HG03280 (cell line): Measurements from ENCODE around the gene TUSC2.
"Not testable (repeated sequence)": the region's sequence is repeated elsewhere in the genome, so short reads cannot be mapped to it uniquely, and the experiment has no call there.

Experiments used
- ATAC-seq: cut with Tn5 transposase; IDR thresholded peaks from one replicate; pipeline ENCODE4 v1.9.1; 2021; ENCODE audit warnings: mild to moderate bottlenecking, moderate library complexity; ENCODE audit not compliant: unreplicated experiment

The TUSC2 gene

DNA sequence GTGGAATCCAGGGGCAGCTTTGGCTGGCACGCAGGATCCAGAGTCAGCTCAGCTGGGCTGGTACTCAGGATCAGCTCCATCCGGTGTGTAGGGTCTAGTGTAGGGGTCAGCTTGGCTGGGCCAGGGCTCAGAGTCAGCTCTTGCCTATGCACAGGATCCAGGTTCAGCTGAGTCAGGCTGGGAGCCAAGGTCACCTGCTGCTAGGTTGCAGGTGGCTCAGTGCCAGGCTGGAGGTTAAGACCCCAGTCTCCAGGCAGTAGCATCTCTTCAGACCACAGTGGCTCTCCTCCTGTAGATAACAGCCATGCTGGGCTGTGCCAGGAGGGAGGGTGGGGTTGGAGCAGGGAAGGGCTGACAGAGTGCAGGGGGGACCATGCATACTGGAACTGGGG, 30.6 kb downstream of the TUSC2 start:
- ATAC-seq: no peak

DNA sequence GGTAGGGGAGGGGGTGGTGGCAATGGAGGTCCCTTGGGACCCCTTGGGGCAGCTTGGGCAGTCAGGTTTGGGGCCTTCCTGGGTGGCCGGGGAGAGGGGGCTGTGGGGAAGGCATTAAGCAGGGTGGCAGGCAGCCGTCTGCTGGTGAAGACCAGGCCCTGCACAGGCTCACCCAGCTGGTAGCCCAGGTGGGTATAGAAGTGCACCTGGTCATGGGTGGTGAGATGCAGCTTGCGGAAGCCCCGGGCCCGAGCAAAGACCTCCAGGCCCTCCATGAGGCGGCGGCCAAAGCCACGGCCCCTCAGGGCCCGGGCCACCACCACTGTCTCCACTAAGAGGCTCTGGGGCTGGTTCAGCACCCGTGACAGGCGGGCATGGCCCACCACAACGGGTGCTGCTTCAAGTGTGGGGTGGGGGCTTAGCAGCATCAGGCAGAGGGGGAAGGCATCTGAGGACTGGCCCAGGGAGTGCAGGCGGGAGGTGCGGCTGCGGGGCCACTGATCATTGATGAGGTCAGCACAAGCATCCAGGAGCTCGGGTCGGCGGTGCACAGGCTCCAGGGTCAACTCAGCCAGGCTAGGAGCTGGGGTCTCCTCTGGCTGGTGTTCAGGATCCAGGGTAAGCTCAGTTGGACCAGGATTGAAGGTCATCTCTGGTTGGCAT, 31.2 kb downstream of the TUSC2 start:
- ATAC-seq: no peak

GRCh38 chr3:50295553-50296431, 32.2 kb downstream of the TUSC2 start:
- ATAC-seq: no peak

DNA sequence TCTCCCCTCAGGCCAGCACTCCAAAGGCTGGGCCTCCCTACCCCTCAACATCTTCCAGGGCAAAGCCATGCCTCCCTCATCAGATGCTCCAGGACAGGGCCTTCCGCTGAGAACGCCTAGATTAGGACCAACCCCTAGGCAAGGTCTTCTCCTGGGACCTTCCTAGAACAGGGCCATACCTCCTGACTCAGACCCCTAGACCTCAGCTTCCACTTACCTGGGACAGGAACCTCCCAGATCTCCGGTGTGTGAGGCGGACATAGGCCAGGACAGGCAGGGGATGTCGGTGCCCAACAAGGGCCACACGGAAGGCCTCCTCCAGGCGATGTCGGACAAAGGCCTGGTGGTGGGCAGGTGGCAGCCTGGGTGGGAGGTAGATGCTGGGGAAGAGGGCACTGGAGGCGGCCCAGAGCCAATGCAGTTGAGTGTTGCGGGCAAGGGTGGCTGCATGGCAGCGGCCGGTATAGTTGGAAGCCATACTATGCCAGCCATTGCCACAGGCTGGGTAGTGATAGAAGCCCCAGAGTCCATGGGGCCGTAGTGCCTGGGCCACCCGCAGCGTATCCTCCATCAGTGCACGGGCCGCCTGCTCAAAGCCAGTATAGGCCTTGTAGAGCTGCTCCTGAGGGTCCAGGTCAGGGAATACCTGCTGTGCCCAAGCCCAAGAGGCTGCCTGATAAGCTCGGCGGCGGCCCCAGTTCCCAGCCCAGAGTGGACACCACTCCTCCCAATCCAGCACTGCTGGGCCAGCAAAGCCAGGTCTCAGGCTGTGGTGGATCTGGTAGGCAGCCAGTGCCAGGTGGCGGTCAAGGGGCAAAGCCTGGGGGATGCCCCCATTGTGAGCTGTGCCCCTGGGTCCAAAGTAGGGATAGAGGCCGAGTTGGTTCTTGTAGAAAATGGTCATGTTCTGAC, 33.3 kb downstream of the TUSC2 start:
- ATAC-seq: no peak

DNA sequence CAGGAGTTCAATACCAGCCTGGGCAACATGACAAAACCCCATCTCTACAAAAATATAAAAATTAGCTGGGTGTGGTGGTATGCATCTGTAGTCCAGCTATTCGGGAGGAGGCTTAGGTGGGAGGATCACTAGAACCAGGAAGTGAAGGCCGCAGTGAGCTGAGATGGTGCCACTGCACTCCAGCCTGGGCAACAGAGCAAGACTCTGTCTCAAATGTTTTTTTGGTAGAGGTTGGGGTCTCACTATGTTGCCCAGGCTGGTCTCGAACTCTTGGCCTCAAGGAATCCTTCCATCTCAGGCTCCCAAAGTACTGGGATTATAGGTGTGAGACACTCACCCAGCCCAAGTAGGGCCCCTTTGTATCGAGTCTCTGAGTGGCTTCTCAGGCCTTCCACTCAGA, 33.9 kb downstream of the TUSC2 start:
- ATAC-seq: no peak

- no peak for ATAC-seq
Measured at GRCh38 chr3:50293079-50293801, 34.8 kb downstream of the TUSC2 start.

GRCh38 chr3:50292159-50293078, 35.6 kb downstream of the TUSC2 start, which contains the start of gene IFRD2:
TSS of gene IFRD2 (minus strand) at chr3:50292429. CDS start at chr3:50292274, 155 bp downstream.
- ATAC-seq: peak; percentile 97

DNA sequence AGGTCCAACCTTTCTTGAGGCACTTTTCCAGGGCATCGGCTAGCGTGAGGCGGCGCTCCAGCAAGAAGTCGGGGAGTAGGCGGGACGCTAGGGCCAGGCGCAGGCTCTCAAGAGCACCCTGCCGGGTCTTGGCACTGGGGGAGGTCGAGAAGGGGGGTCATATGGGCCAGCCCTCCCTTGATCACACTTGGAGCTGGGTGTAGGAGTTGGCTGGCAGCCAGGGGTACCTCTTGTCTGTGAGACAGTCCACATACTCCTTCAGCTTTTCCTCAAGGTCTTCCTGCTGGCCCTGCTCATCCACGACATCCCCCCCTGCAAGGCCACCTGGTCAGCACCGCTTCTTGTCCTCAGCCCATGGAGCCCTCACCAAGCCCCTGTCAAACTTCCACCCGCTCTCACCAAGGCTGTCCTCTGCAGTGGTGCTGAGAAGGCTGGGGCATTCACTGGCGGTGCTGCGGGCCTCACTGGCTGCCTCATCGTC, 37.8 kb downstream of the TUSC2 start:
- no peak for ATAC-seq

GRCh38 chr3:50289130-50289529, 38.9 kb downstream of the TUSC2 start:
- ATAC-seq: no peak

DNA sequence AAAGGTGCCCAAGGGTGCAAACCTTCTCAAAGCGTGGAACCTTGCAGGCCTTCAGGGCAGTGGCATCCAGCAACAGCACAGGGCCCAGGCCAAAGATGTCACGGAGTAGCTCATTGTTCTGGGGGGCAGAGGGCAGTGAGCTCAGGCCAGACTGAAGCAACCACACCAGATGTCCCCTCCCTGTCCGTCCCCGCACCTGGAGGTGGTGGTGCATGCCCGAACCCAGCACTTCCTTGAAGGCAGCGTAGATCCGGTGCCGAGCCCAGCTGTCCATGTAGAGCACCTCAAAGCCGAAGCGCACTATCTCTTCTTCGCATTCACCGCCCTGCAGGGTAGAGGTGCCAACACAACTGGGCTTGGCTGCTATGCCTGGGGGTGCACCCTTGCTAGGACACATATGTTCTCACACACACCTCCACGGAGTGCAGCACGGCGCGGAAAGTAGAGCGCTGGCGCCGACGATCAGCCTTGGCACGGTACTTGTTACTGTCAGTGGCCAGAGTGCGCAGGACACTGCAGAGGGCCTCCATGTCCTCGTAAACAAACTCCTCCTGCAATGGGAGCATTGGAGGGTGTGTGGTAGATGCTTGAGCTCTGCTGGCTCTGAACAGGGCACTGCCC, 39.5 kb downstream of the TUSC2 start:
- ATAC-seq: no peak

- ATAC-seq: no peak
Measured at GRCh38 chr3:50287262-50287661, 40.8 kb downstream of the TUSC2 start.

GRCh38 chr3:50286322-50287227, 41.4 kb downstream of the TUSC2 start:
- ATAC-seq: no peak

DNA sequence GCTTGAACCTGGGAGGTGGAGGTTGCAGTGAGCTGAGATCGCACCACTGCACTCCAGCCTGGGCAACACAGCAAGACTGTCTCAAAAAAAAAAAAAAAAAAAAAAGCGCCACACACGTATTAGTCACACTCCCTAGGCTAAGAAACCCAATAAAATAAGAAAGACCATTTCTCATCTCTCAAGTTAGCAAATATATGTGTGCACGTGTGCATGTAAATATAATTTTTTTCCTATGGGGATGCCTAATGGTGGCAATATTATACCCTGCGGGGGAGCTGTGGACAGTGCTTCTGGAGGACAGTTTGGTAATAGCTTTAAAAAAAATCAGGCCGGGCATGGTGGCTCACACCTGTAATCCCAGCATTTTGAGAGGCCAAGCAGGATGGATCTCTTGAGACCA, 43.9 kb downstream of the TUSC2 start:
- not testable (repeated sequence) for ATAC-seq

DNA sequence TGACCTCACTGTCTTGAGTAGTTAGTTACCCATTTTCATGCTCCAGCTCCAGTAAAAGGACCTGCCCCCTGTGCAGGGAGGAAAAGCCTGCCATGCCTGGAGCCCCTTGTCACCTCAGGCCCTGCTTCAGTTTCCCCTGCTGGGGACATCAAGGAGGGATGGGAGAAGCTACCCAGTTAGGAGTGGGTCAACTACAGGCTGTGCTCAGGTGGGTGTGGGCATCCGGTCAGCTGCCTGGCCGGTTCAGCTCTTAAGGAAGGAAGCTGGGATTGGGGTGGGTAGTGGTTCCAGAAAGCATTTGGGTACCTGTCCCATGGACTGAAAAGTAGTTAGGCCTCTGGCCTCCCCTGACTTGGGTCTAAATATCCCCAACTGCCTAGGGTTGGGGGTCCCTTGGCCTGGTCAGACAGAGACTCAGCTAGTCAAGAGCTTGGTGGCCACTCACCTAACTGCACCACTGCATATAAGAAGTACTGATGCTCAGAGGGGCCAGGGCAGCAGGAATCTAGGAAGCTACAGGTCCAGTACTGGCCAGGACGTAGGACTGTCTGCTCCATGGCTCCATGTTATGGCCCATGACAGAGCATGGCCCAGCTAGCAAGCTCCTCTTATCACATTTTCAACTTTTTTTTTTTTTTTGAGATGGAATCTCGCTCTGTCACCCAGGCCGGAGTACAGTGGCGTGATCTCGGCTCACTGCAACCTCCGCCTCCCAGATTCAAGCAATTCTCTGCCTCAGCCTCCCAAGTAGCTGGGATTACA, 48.6 kb downstream of the TUSC2 start:
- no peak for ATAC-seq

- no peak for ATAC-seq
Measured at GRCh38 chr3:50278880-50279224, 49.2 kb downstream of the TUSC2 start, which contains the start of gene LSMEM2. TSS of gene LSMEM2 (plus strand) at chr3:50279087. CDS start at chr3:50279114, 27 bp downstream.

DNA sequence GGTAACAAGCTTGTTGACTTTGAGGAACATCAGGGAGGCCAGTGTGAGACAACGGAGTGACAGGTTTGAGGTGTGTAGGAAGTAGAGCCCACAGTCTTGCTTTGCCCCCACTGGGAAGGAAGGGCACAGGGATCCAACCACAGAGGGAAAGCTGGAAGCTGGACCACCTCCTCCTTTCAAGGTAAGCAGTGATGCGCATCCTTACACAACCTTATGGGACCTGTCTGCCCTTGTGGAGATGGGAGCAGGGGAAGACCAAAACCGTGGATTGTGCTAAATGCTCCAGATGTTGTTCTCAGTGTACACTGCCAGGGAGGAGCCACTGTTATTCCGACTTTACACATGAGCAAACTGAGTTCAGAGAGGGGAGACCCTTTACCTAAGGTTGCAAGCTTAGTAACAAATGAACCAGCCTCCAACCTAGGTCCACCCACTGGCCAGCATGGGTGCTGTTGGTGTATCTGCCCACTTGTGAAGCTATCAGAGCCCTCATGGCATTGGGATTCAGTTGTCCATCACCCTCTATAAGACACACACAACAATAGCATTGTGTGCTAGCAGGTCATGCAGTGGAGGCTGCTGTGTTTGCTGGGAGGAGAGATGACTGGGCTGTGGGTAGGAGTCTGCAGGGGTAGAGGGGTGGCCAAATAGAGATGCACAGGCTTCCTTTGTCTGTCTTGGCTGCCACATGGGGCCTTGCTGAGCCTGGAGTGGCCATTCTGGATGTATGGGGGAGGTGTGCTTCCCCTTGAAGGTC, 49.7 kb downstream of the TUSC2 start:
- no peak for ATAC-seq
